K562 (cell line): Measurements from ENCODE around the gene AFAP1. TPM values are rescaled to one million over a fixed set of nuclear protein-coding genes. Genes with fewer than 3 reads are reported as not detected.

Experiments used
- CHD1 ChIP-seq: fragments of 200-600 bp; sonication (generic); IDR thresholded peaks from one replicate; pipeline ENCODE4 v1.6.1; 2012; ENCODE audit warnings: mild to moderate bottlenecking, moderate library complexity, low read length, inconsistent platforms
- NCOA1 ChIP-seq: fragments of 450-650 bp; IDR thresholded peaks from 2 replicates; pipeline ENCODE4 v1.6.1; 2016; ENCODE audit warnings: low read depth
- RAD21 ChIP-seq, 2 experiments: fragments of 250-450 bp in 1 of 2; fragments of 450-650 bp in 1 of 2; sonication (Bioruptor Pico) in 1 of 2; formaldehyde crosslinking in 1 of 2; IDR thresholded peaks in 1 of 2; conservative IDR thresholded peaks in 1 of 2; 2 replicates each; pipeline versions ENCODE4 v1.4.0 to v1.8.0; 2020 to 2022; ENCODE audit warnings: mild to moderate bottlenecking in 2 of 2, moderate library complexity in 1 of 2
- SMC3 ChIP-seq: conservative IDR thresholded peaks from 2 replicates; pipeline ENCODE4 v1.6.1; 2011; ENCODE audit warnings: low read depth, low read length, improper control_type of control experiment; ENCODE audit not compliant: insufficient read depth
- ZEB2 ChIP-seq: fragments of 450-650 bp; IDR thresholded peaks from 2 replicates; pipeline ENCODE4 v1.6.1; 2016
- ZNF583 ChIP-seq: fragments of 250-450 bp; sonication (Bioruptor Pico); IDR thresholded peaks from 2 replicates; pipeline ENCODE4 v1.4.0; 2020
- polyA plus RNA-seq, 8 experiments: library from polyadenylated mRNA; depleted of rRNA in 4 of 8; stranded (reverse) in 5 of 8; unstranded in 3 of 8; fragments of >200 nt; fragmentation: Nextera tagmentation in 2 of 8; fragmentation: Illumina TruSeq in 1 of 8; extraction: Ambion mirVana in 2 of 8; extraction: Trizol in 1 of 8; gene quantifications; 2 replicates each; pipeline versions ENCODE4 v1.2.1 to v1.2.3, GENCODE V29; 2011 to 2014; ENCODE audit warnings: inconsistent platforms in 1 of 8, missing spikeins in 1 of 8
- total RNA-seq, 7 experiments: library from RNA; depleted of rRNA in 6 of 7; stranded (reverse); fragments of >200 nt in 6 of 7; fragmentation: Illumina TruSeq in 2 of 7; extraction: Trizol in 2 of 7; gene quantifications; 2 replicates each; pipeline versions ENCODE4 v1.2.1 to v1.2.3, GENCODE V29; 2011 to 2021; ENCODE audit warnings: low replicate concordance in 1 of 7
- TF ChIP-seq, protein P1 (sequence below): fragments of 200-600 bp; sonication (generic); IDR thresholded peaks from one replicate; pipeline ENCODE4 v1.6.1; 2012; ENCODE audit warnings: mild to moderate bottlenecking, low read depth, low read length, inconsistent platforms
- TF ChIP-seq, protein P2 (sequence below), 2 experiments: fragments of 450-650 bp; IDR thresholded peaks; 2 replicates each; pipeline ENCODE4 v1.6.1; 2016
- TF ChIP-seq, protein P3 (sequence below): fragments of 450-650 bp; IDR thresholded peaks from 2 replicates; pipeline ENCODE4 v1.6.1; 2016
- TF ChIP-seq, protein P4 (sequence below): sonication (generic); formaldehyde crosslinking; IDR thresholded peaks from 2 replicates; pipeline ENCODE4 v1.8.1; 2023; ENCODE audit warnings: mild to moderate bottlenecking, missing genetic modification reagents

The AFAP1 gene
- total and polyA plus RNA-seq, 9 of the 15 experiments (the other 6 are each of a cell fraction or from before 2014, with no cell fraction given), result 0.07 to 0.42 (median 0.12) TPM; not detected in 1

DNA sequence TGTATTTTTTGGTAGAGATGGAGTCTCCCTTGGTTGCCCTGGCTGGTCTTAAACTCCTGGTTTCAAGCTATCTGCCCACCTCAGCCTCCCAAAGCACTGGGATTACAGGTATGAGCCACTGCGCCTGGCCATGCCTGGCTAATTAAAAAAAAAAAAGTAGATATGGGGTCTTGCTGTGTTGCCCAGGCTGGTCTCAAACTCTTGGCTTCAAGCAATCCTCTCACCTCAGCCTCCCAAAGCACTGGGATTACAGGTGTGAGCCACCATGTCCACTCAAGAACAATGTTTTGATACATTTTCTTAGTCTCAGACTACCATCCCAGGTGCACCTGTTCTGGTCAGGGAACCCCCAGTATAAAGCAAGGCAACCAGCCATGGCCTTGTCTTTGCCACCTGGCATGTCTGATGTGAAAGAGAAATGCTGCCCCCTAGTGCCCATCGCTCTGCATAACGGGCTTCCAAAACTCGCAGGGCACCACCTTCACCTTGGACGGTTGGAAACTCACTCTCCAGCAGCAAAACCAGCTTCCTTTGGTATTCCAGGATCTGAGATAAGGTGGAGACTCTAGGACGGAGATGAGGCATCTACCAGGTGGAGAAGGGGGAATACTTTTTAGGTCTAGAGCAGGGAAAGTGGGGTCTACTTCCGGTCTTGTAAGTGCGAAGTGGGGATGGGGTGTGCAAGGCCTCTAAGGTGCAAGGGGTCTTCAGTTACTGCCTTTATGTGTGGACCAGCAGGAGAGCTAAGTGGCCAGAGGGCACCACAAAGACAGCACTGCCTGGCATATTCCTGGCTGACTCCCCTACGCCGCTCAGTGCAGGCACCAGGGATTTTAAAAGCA, 47.7 kb upstream of the AFAP1 start (continued):
- TF ChIP-seq, protein P1, sequence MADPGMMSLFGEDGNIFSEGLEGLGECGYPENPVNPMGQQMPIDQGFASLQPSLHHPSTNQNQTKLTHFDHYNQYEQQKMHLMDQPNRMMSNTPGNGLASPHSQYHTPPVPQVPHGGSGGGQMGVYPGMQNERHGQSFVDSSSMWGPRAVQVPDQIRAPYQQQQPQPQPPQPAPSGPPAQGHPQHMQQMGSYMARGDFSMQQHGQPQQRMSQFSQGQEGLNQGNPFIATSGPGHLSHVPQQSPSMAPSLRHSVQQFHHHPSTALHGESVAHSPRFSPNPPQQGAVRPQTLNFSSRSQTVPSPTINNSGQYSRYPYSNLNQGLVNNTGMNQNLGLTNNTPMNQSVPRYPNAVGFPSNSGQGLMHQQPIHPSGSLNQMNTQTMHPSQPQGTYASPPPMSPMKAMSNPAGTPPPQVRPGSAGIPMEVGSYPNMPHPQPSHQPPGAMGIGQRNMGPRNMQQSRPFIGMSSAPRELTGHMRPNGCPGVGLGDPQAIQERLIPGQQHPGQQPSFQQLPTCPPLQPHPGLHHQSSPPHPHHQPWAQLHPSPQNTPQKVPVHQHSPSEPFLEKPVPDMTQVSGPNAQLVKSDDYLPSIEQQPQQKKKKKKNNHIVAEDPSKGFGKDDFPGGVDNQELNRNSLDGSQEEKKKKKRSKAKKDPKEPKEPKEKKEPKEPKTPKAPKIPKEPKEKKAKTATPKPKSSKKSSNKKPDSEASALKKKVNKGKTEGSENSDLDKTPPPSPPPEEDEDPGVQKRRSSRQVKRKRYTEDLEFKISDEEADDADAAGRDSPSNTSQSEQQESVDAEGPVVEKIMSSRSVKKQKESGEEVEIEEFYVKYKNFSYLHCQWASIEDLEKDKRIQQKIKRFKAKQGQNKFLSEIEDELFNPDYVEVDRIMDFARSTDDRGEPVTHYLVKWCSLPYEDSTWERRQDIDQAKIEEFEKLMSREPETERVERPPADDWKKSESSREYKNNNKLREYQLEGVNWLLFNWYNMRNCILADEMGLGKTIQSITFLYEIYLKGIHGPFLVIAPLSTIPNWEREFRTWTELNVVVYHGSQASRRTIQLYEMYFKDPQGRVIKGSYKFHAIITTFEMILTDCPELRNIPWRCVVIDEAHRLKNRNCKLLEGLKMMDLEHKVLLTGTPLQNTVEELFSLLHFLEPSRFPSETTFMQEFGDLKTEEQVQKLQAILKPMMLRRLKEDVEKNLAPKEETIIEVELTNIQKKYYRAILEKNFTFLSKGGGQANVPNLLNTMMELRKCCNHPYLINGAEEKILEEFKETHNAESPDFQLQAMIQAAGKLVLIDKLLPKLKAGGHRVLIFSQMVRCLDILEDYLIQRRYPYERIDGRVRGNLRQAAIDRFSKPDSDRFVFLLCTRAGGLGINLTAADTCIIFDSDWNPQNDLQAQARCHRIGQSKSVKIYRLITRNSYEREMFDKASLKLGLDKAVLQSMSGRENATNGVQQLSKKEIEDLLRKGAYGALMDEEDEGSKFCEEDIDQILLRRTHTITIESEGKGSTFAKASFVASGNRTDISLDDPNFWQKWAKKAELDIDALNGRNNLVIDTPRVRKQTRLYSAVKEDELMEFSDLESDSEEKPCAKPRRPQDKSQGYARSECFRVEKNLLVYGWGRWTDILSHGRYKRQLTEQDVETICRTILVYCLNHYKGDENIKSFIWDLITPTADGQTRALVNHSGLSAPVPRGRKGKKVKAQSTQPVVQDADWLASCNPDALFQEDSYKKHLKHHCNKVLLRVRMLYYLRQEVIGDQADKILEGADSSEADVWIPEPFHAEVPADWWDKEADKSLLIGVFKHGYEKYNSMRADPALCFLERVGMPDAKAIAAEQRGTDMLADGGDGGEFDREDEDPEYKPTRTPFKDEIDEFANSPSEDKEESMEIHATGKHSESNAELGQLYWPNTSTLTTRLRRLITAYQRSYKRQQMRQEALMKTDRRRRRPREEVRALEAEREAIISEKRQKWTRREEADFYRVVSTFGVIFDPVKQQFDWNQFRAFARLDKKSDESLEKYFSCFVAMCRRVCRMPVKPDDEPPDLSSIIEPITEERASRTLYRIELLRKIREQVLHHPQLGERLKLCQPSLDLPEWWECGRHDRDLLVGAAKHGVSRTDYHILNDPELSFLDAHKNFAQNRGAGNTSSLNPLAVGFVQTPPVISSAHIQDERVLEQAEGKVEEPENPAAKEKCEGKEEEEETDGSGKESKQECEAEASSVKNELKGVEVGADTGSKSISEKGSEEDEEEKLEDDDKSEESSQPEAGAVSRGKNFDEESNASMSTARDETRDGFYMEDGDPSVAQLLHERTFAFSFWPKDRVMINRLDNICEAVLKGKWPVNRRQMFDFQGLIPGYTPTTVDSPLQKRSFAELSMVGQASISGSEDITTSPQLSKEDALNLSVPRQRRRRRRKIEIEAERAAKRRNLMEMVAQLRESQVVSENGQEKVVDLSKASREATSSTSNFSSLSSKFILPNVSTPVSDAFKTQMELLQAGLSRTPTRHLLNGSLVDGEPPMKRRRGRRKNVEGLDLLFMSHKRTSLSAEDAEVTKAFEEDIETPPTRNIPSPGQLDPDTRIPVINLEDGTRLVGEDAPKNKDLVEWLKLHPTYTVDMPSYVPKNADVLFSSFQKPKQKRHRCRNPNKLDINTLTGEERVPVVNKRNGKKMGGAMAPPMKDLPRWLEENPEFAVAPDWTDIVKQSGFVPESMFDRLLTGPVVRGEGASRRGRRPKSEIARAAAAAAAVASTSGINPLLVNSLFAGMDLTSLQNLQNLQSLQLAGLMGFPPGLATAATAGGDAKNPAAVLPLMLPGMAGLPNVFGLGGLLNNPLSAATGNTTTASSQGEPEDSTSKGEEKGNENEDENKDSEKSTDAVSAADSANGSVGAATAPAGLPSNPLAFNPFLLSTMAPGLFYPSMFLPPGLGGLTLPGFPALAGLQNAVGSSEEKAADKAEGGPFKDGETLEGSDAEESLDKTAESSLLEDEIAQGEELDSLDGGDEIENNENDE, result no peak
- TF ChIP-seq, protein P2, sequence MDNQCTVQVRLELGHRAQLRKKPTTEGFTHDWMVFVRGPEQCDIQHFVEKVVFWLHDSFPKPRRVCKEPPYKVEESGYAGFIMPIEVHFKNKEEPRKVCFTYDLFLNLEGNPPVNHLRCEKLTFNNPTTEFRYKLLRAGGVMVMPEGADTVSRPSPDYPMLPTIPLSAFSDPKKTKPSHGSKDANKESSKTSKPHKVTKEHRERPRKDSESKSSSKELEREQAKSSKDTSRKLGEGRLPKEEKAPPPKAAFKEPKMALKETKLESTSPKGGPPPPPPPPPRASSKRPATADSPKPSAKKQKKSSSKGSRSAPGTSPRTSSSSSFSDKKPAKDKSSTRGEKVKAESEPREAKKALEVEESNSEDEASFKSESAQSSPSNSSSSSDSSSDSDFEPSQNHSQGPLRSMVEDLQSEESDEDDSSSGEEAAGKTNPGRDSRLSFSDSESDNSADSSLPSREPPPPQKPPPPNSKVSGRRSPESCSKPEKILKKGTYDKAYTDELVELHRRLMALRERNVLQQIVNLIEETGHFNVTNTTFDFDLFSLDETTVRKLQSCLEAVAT (IDR thresholded peaks at IDR 0.05), result no peak
- TF ChIP-seq SMC3 (peak; percentile 58), RAD21 (CRISPR knock-in tag; conservative IDR thresholded peaks at IDR 0.05 in 1 of 2, IDR thresholded peaks at IDR 0.05 in 1 of 2) (peak; percentile 62 to 82), CHD1 (no peak), NCOA1 (no peak), ZNF583 (CRISPR knock-in tag) (no peak), ZEB2 (no peak)
- TF ChIP-seq, protein P3, sequence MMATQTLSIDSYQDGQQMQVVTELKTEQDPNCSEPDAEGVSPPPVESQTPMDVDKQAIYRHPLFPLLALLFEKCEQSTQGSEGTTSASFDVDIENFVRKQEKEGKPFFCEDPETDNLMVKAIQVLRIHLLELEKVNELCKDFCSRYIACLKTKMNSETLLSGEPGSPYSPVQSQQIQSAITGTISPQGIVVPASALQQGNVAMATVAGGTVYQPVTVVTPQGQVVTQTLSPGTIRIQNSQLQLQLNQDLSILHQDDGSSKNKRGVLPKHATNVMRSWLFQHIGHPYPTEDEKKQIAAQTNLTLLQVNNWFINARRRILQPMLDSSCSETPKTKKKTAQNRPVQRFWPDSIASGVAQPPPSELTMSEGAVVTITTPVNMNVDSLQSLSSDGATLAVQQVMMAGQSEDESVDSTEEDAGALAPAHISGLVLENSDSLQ, result no peak
- TF ChIP-seq, protein P4, sequence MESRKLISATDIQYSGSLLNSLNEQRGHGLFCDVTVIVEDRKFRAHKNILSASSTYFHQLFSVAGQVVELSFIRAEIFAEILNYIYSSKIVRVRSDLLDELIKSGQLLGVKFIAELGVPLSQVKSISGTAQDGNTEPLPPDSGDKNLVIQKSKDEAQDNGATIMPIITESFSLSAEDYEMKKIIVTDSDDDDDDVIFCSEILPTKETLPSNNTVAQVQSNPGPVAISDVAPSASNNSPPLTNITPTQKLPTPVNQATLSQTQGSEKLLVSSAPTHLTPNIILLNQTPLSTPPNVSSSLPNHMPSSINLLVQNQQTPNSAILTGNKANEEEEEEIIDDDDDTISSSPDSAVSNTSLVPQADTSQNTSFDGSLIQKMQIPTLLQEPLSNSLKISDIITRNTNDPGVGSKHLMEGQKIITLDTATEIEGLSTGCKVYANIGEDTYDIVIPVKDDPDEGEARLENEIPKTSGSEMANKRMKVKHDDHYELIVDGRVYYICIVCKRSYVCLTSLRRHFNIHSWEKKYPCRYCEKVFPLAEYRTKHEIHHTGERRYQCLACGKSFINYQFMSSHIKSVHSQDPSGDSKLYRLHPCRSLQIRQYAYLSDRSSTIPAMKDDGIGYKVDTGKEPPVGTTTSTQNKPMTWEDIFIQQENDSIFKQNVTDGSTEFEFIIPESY (CRISPR knock-in tag), result no peak
